ENCODE data around the gene LRP6.

The LRP6 gene

GRCh38 chr12:12098691-12099015, 168.2 kb downstream of the LRP6 start:
- TF ChIP-seq ISL1 (CRISPR knock-in tag; IDR thresholded peaks at IDR 0.05) (no peak), PPARA (CRISPR knock-in tag; IDR thresholded peaks at IDR 0.05; ENCODE audit: borderline replicate concordance) (no peak), ZNF70 (CRISPR knock-in tag; IDR thresholded peaks at IDR 0.05) (no peak), ZFP30 (CRISPR knock-in tag; IDR thresholded peaks at IDR 0.05) (no peak), RARB (CRISPR knock-in tag; IDR thresholded peaks at IDR 0.05) (no peak)
- ATAC-seq = no peak; the same call in 2 of the 3 replicates

GRCh38 chr12:12097891-12098690, 168.8 kb downstream of the LRP6 start:
- TF ChIP-seq TSHZ2 (CRISPR knock-in tag; IDR thresholded peaks at IDR 0.05) = no peak
- TF ChIP-seq ZC3H10 (CRISPR knock-in tag; IDR thresholded peaks at IDR 0.05) = no peak
- no peak for TF ChIP-seq RARB (CRISPR knock-in tag; IDR thresholded peaks at IDR 0.05)
- no peak for TF ChIP-seq ZFP3 (CRISPR knock-in tag; IDR thresholded peaks at IDR 0.05)
- no peak for TF ChIP-seq ISL1 (CRISPR knock-in tag; IDR thresholded peaks at IDR 0.05)
- no peak for TF ChIP-seq GLIS3 (CRISPR knock-in tag; IDR thresholded peaks at IDR 0.05)
- no peak for TF ChIP-seq ZFP30 (CRISPR knock-in tag; IDR thresholded peaks at IDR 0.05)
- no peak for TF ChIP-seq ARNTL (CRISPR knock-in tag; IDR thresholded peaks at IDR 0.05; ENCODE audit: borderline replicate concordance, low read depth)
- TF ChIP-seq OSR1 (CRISPR knock-in tag; IDR thresholded peaks at IDR 0.05) = no peak
- no peak for ATAC-seq

- TF ChIP-seq GLIS3 (CRISPR knock-in tag; IDR thresholded peaks at IDR 0.05) (no peak), ZC3H10 (CRISPR knock-in tag; IDR thresholded peaks at IDR 0.05) (no peak), ISL1 (CRISPR knock-in tag; IDR thresholded peaks at IDR 0.05) (no peak), SNAI2 (CRISPR knock-in tag; IDR thresholded peaks at IDR 0.05) (no peak), ZFP3 (CRISPR knock-in tag; IDR thresholded peaks at IDR 0.05) (no peak), RARB (CRISPR knock-in tag; IDR thresholded peaks at IDR 0.05) (no peak), TOX (CRISPR knock-in tag; IDR thresholded peaks at IDR 0.05; ENCODE audit: borderline replicate concordance) (no peak), POU6F1 (CRISPR knock-in tag; IDR thresholded peaks at IDR 0.05; ENCODE audit: borderline replicate concordance, low read depth) (no peak), ARNTL (CRISPR knock-in tag; IDR thresholded peaks at IDR 0.05; ENCODE audit: borderline replicate concordance, low read depth) (no peak), PPARA (CRISPR knock-in tag; IDR thresholded peaks at IDR 0.05; ENCODE audit: borderline replicate concordance) (no peak), ZNF8 (CRISPR knock-in tag; IDR thresholded peaks at IDR 0.05) (no peak), TSHZ2 (CRISPR knock-in tag; IDR thresholded peaks at IDR 0.05) (peak; percentile 75; the same call in 1 of the 2 replicates), BACH2 (CRISPR knock-in tag; IDR thresholded peaks at IDR 0.05; ENCODE audit: borderline replicate concordance) (peak; percentile 45; the same call in 1 of the 2 replicates), CSDC2 (CRISPR knock-in tag; IDR thresholded peaks at IDR 0.05) (no peak), OSR1 (CRISPR knock-in tag; IDR thresholded peaks at IDR 0.05) (no peak), ZNF565 (CRISPR knock-in tag; conservative IDR thresholded peaks at IDR 0.05; ENCODE audit: low read depth) (no peak), ZFP30 (CRISPR knock-in tag; IDR thresholded peaks at IDR 0.05) (no peak), TCF4 (CRISPR knock-in tag; IDR thresholded peaks at IDR 0.05; ENCODE audit: borderline replicate concordance) (peak; percentile 82; the same call in 1 of the 2 replicates), PATZ1 (CRISPR knock-in tag; IDR thresholded peaks at IDR 0.05; ENCODE audit: borderline replicate concordance) (no peak), CREB5 (CRISPR knock-in tag; IDR thresholded peaks at IDR 0.05; ENCODE audit: low read depth) (no peak), ZNF70 (CRISPR knock-in tag; IDR thresholded peaks at IDR 0.05) (no peak), CSRNP3 (CRISPR knock-in tag; IDR thresholded peaks at IDR 0.05) (no peak)
- ATAC-seq = no peak
Observed at GRCh38 chr12:12095021-12095420, 171.8 kb downstream of the LRP6 start.

Data from SK-N-SH treated with all-trans-retinoic acid at 6 μM for 48 hours (cell line).